Colon (tissue), 2 donors: Measurements from ENCODE around the gene ZNF521.
"Not testable (repeated sequence)": the region's sequence is repeated elsewhere in the genome, so short reads cannot be mapped to it uniquely, and the experiment has no call there.

Experiments used
- FAIRE-seq: peaks from 2 replicates; lab custom pipeline; 2012; peaks lifted over from hg19 to GRCh38; lab: Jason Lieb, UNC
- donor health status: control.
- donor health status: control.

The ZNF521 gene

GRCh38 chr18:25033175-25033574, 318.8 kb downstream of the ZNF521 start:
- not testable (repeated sequence) for FAIRE-seq

GRCh38 chr18:25029802-25030201, 322.2 kb downstream of the ZNF521 start:
- no peak for FAIRE-seq

GRCh38 chr18:25019931-25020330, 332.0 kb downstream of the ZNF521 start:
- no peak for FAIRE-seq

- no peak for FAIRE-seq
Measured at GRCh38 chr18:25019086-25019860, 332.7 kb downstream of the ZNF521 start.

GRCh38 chr18:25016666-25017065, 335.3 kb downstream of the ZNF521 start:
- no peak for FAIRE-seq

GRCh38 chr18:25016181-25016580, 335.8 kb downstream of the ZNF521 start:
- FAIRE-seq: no peak
